HepG2 (cell line): Measurements from ENCODE around the gene MRPL51. TPM values are rescaled to one million over a fixed set of nuclear protein-coding genes. Genes with fewer than 3 reads are reported as not detected.

Experiments
- AKAP8 ChIP-seq: sonication (generic); formaldehyde crosslinking; IDR thresholded peaks from 2 replicates; pipeline ENCODE4 v1.5.1; 2020; ENCODE audit warnings: mild to moderate bottlenecking, missing genetic modification reagents
- CENPT ChIP-seq: sonication (generic); formaldehyde crosslinking; IDR thresholded peaks from 2 replicates; pipeline ENCODE4 v1.8.0; 2022; ENCODE audit warnings: low read depth, mild to moderate bottlenecking, moderate library complexity, missing genetic modification reagents
- CHCHD3 ChIP-seq: sonication (generic); formaldehyde crosslinking; IDR thresholded peaks from 2 replicates; pipeline ENCODE4 v1.8.0; 2022; ENCODE audit warnings: mild to moderate bottlenecking, missing genetic modification reagents, moderate library complexity
- CHD2 ChIP-seq: IDR thresholded peaks from 2 replicates; pipeline ENCODE4 v1.6.1; 2011; ENCODE audit warnings: low read depth, low read length, improper control_type of control experiment
- IRX3 ChIP-seq: sonication (generic); formaldehyde crosslinking; IDR thresholded peaks from 2 replicates; pipeline ENCODE4 v1.8.1; 2023; ENCODE audit warnings: mild to moderate bottlenecking, low read depth, missing genetic modification reagents, borderline replicate concordance
- JUNB ChIP-seq: sonication (generic); formaldehyde crosslinking; IDR thresholded peaks from 2 replicates; pipeline ENCODE4 v1.8.0; 2022; ENCODE audit warnings: missing genetic modification reagents, mild to moderate bottlenecking, borderline replicate concordance
- MBNL3 ChIP-seq: fragments of 250-450 bp; sonication (Bioruptor Pico); conservative IDR thresholded peaks from 2 replicates; pipeline ENCODE4 v1.8.0; 2022; ENCODE audit warnings: mild to moderate bottlenecking, inconsistent platforms
- NFAT5 ChIP-seq: sonication (generic); formaldehyde crosslinking; IDR thresholded peaks from 2 replicates; pipeline ENCODE4 v1.4.0; 2020; ENCODE audit warnings: missing genetic modification reagents
- NFYC ChIP-seq: IDR thresholded peaks from 2 replicates; pipeline ENCODE4 v1.6.1; 2016; ENCODE audit warnings: missing genetic modification reagents, missing compliant biosample characterization
- PAWR ChIP-seq: sonication (generic); formaldehyde crosslinking; IDR thresholded peaks from 2 replicates; pipeline ENCODE4 v1.4.0; 2020; ENCODE audit warnings: missing genetic modification reagents, mild to moderate bottlenecking, borderline replicate concordance
- RAD51 ChIP-seq: fragments of 450-650 bp; IDR thresholded peaks from 2 replicates; pipeline ENCODE4 v1.6.1; 2016; ENCODE audit warnings: borderline replicate concordance
- SRSF4 ChIP-seq: fragments of 200-400 bp; formaldehyde crosslinking; IDR thresholded peaks from one replicate; pipeline ENCODE4 v1.6.1; 2018; ENCODE audit warnings: mild to moderate bottlenecking, low read depth, low read length, moderate library complexity; ENCODE audit not compliant: poor library complexity, severe bottlenecking
- THAP7 ChIP-seq: sonication (generic); formaldehyde crosslinking; IDR thresholded peaks from 2 replicates; pipeline ENCODE4 v1.8.1; 2023; ENCODE audit warnings: mild to moderate bottlenecking, missing genetic modification reagents
- ZNF225 ChIP-seq: sonication (generic); formaldehyde crosslinking; IDR thresholded peaks from 2 replicates; pipeline ENCODE4 v1.4.0; 2020; ENCODE audit warnings: mild to moderate bottlenecking, missing genetic modification reagents
- ZNF484 ChIP-seq: sonication (generic); formaldehyde crosslinking; IDR thresholded peaks from 2 replicates; pipeline ENCODE4 v1.5.1; 2020; ENCODE audit warnings: mild to moderate bottlenecking, low read depth, missing genetic modification reagents, borderline replicate concordance
- ZNF558 ChIP-seq: sonication (generic); formaldehyde crosslinking; IDR thresholded peaks from 2 replicates; pipeline ENCODE4 v1.9.0; 2022; ENCODE audit warnings: mild to moderate bottlenecking, missing genetic modification reagents, borderline replicate concordance
- ZNF570 ChIP-seq: sonication (generic); formaldehyde crosslinking; IDR thresholded peaks from 2 replicates; pipeline ENCODE4 v1.4.0; 2020; ENCODE audit warnings: mild to moderate bottlenecking, missing genetic modification reagents, borderline replicate concordance
- ZNF652 ChIP-seq: IDR thresholded peaks from 2 replicates; pipeline ENCODE4 v1.6.1; 2016; ENCODE audit warnings: low read depth, borderline replicate concordance
- ZNF776 ChIP-seq: sonication (generic); formaldehyde crosslinking; IDR thresholded peaks from 2 replicates; pipeline ENCODE4 v1.4.0; 2020; ENCODE audit warnings: mild to moderate bottlenecking, missing genetic modification reagents
- polyA plus RNA-seq, 8 experiments: library from polyadenylated mRNA; depleted of rRNA in 3 of 8; stranded (reverse) in 7 of 8; unstranded in 1 of 8; fragments of >200 nt; fragmentation: Illumina TruSeq in 4 of 8; extraction: Trizol in 4 of 8; gene quantifications; 2 replicates each; pipeline versions ENCODE4 v1.2.1 to v1.2.3, GENCODE V29; 2011 to 2016; ENCODE audit warnings: low read depth in 4 of 8, missing spikeins in 1 of 8, mixed read lengths in 1 of 8; ENCODE audit not compliant: insufficient read depth in 1 of 8
- total RNA-seq, 5 experiments: library from RNA; depleted of rRNA; stranded (reverse); fragments of >200 nt; fragmentation: Illumina TruSeq; extraction: Trizol; gene quantifications; 2 replicates each; pipeline ENCODE4 v1.2.3, GENCODE V29; 2016; ENCODE audit warnings: low read depth in 1 of 5
- TF ChIP-seq, protein P1 (sequence below): sonication (generic); formaldehyde crosslinking; IDR thresholded peaks from 2 replicates; pipeline ENCODE4 v1.8.0; 2022; ENCODE audit warnings: missing genetic modification reagents, mild to moderate bottlenecking, inconsistent platforms, borderline replicate concordance

MRPL51 gene
- total and polyA plus RNA-seq, 2 of the 13 experiments (the other 11 are each of a cell fraction or from before 2014, with no cell fraction given): 64.8 to 278 TPM

DNA sequence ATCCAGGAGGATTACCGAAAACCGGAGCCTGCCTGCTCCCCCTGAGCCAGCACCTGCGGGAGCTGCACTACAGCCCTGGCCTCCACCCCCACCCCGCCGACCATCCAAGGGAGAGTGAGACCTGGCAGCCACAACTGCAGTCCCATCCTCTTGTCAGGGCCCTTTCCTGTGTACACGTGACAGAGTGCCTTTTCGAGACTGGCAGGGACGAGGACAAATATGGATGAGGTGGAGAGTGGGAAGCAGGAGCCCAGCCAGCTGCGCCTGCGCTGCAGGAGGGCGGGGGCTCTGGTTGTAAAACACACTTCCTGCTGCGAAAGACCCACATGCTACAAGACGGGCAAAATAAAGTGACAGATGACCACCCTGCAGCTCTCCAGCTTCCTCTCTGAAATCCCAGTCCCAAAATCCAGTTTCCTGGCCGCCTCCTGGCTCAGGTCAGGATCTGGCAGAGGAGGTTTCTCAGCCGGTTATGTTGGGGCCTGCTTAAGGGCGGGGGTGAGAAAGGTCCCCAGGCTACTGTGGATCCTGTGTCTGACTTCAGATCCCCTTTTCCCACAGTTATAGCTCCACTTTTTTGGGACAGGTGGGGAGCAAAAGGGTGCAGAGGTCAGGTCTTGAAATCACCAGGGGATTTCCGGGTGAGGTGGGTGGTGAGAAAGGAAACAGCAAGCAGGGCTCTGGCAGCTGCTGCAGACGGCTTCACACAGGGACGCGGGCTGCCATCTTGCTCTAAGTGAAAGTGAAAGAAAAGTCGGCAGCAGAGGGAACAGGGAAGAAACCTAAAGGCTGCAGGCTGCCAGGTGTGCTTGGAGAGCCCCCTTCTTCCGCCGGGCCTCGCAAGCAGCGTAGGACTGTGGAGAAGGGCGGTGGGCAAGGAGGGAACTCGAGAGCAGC is 41.5 kb downstream of the MRPL51 start, which contains the start of gene TAPBPL (continued):
- TF ChIP-seq ZNF652 (CRISPR knock-in tag) (0 out of 2 replicates have a peak, but pooled peaks have one; percentile 9), SRSF4 (no peak), NFYC (CRISPR knock-in tag) (peak; percentile 72), NFAT5 (CRISPR knock-in tag) (no peak), PAWR (CRISPR knock-in tag) (0 out of 2 replicates have a peak, but pooled peaks have one; percentile 49), AKAP8 (CRISPR knock-in tag) (no peak), CHCHD3 (CRISPR knock-in tag) (no peak), MBNL3 (no peak), CENPT (CRISPR knock-in tag) (no peak), ZNF570 (CRISPR knock-in tag) (no peak), CHD2 (no peak), ZNF558 (CRISPR knock-in tag) (no peak), JUNB (CRISPR knock-in tag) (no peak), THAP7 (CRISPR knock-in tag) (no peak), ZNF225 (CRISPR knock-in tag) (no peak; the same call in 1 of the 2 replicates), ZNF776 (CRISPR knock-in tag) (no peak), ZNF484 (CRISPR knock-in tag) (no peak), RAD51 (peak; percentile 39; the same call in 1 of the 2 replicates), IRX3 (CRISPR knock-in tag) (peak; percentile 80; the same call in 1 of the 2 replicates)
- TF ChIP-seq, protein P1, sequence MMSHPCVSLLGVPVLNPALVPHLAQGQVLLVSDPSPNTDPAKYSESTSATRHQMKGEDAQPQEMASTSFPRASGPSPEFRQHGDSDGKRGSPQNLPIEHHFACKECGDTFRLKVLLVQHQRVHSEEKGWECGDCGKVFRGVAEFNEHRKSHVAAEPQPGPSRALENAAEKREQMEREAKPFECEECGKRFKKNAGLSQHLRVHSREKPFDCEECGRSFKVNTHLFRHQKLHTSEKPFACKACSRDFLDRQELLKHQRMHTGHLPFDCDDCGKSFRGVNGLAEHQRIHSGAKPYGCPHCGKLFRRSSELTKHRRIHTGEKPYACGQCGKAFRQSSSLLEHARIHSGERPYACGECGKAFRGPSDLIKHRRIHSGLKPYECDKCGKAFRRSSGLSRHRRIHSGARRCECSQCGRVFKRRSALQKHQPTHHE: no peak
